Measurements from ENCODE around the gene NPHP4.

Gene NPHP4

GRCh38 chr1:5992026-5992813, at the start of gene NPHP4:
Gene NPHP4 (minus strand): TSS chr1:5992425. CDS start chr1:5986289, 6,136 bp downstream.
- DNase-seq (ENCODE audit: low read depth), result peak; percentile 99
- H3K4me3 ChIP-seq (ENCODE audit: low read depth, low read length), result peak within 1 kb of the TSS; percentile 81

- no peak for DNase-seq (ENCODE audit: low read depth)
- H3K4me3 ChIP-seq (ENCODE audit: low read depth, low read length), result no peak overlapping the region
Observed at GRCh38 chr1:6041432-6042062, 49.3 kb upstream of the NPHP4 start.

GRCh38 chr1:6040861-6041415, 48.7 kb upstream of the NPHP4 start:
- no peak overlapping the region for H3K4me3 ChIP-seq (ENCODE audit: low read depth, low read length)
- no peak for DNase-seq (ENCODE audit: low read depth)

DNA sequence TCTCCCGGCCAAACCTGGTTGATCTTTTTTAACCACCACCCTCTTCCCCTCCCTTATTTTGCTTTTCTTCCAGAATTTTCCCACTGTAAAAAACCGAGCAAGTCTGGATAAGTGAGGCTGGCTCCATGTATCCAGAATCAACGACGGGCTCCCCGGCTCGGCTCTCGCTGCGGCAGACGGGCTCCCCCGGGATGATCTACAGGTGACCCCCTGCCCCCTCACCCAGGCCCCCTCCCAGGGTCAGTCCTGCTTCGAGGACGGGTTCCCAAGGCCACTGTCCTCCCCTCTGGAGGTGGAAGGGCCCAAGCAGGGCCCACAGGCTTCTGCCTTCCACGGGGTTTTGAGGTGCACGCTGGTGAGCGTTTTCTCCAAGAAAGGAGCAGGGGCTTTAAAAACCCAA, 48.2 kb upstream of the NPHP4 start:
- no peak overlapping the region for H3K4me3 ChIP-seq (ENCODE audit: low read depth, low read length)
- DNase-seq (ENCODE audit: low read depth), result no peak

GRCh38 chr1:6039031-6039430, 46.8 kb upstream of the NPHP4 start:
- DNase-seq (ENCODE audit: low read depth), result no peak

DNA sequence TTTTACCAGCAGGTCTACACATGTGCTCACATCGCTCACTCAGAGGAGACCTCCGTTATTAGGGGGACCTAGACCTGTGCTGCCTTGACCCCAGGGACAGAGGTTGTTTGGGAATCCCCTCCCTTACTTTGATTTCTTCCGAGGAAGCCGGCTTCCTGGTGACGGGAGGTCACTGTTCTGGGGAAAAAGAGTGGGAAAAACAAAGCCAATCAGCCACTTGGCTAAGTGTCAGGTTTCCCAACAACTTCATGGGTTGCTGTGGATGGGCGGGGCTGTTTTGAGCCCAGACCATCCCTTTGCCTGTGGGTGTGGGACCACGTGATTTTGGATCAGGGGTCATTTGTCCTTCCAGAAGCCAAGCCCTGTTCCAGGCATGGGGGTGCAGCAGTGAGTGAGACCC, 46.4 kb upstream of the NPHP4 start:
- no peak for DNase-seq (ENCODE audit: low read depth)
- H3K4me3 ChIP-seq (ENCODE audit: low read depth, low read length), result no peak overlapping the region

More at GRCh38 chr1:6039031-6039430, 46.8 kb upstream of the NPHP4 start:
- no peak overlapping the region for H3K4me3 ChIP-seq (ENCODE audit: low read depth, low read length)

DNA sequence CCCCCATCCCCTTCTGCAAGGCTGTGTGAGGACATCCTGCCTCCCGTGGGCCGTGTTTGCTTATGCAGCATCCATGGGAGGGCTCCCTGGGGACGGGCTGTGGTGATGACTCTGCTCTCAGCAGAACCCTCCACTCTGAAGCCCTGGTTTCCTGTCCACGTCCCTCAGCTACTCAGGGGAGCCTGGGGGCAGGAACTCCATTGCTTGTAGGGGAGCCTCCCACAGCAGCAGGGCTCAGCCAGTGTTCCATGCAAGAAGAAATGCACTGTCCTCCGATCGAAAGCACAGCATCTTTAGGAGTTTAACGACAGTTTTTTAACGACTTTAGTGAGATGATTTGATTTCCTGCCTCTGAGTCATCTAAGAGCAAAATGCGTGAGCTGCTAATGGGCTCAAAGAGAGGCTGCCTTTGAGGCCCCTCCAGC, 45.1 kb upstream of the NPHP4 start:
- DNase-seq (ENCODE audit: low read depth), result peak; percentile 78
- H3K4me3 ChIP-seq (ENCODE audit: low read depth, low read length), result no peak overlapping the region

- no peak overlapping the region for H3K4me3 ChIP-seq (ENCODE audit: low read depth, low read length)
- no peak for DNase-seq (ENCODE audit: low read depth)
Observed at GRCh38 chr1:6035719-6036118, 43.5 kb upstream of the NPHP4 start.

GRCh38 chr1:6035303-6035702, 43.1 kb upstream of the NPHP4 start:
- DNase-seq (ENCODE audit: low read depth), result no peak
- no peak overlapping the region for H3K4me3 ChIP-seq (ENCODE audit: low read depth, low read length)

- no peak for DNase-seq (ENCODE audit: low read depth)
- no peak overlapping the region for H3K4me3 ChIP-seq (ENCODE audit: low read depth, low read length)
Observed at GRCh38 chr1:6034750-6035096, 42.5 kb upstream of the NPHP4 start.

- no peak overlapping the region for H3K4me3 ChIP-seq (ENCODE audit: low read depth, low read length)
- DNase-seq (ENCODE audit: low read depth), result no peak
Observed at GRCh38 chr1:6033986-6034749, 41.9 kb upstream of the NPHP4 start.

DNA sequence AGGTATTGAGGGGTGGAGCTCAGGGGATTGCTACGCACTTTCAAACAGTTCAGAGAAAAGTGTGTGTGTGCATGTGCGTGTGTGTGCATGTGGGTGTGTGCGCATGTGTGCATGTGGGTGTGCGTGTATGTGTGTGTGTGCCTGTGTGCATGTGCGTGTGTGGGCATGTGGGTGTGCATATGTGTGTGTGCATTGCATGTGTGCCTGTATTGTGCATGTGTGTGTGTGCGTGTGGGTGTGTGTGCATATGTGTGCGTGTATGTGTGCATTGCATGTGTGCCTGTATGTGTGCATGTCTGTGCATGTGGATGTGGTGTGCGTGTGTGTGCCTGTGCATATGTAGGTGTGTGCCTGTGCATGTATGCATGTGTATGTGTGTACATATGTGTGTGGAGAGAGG, 40.9 kb upstream of the NPHP4 start:
- H3K4me3 ChIP-seq (ENCODE audit: low read depth, low read length), result no peak overlapping the region
- no peak for DNase-seq (ENCODE audit: low read depth)

- no peak overlapping the region for H3K4me3 ChIP-seq (ENCODE audit: low read depth, low read length)
- DNase-seq (ENCODE audit: low read depth), result no peak
Observed at GRCh38 chr1:6030547-6031261, 38.5 kb upstream of the NPHP4 start.

- DNase-seq (ENCODE audit: low read depth), result no peak
- H3K4me3 ChIP-seq (ENCODE audit: low read depth, low read length), result no peak overlapping the region
Observed at GRCh38 chr1:6030132-6030531, 37.9 kb upstream of the NPHP4 start.

GRCh38 chr1:6029351-6029750, 37.1 kb upstream of the NPHP4 start:
- no peak overlapping the region for H3K4me3 ChIP-seq (ENCODE audit: low read depth, low read length)
- DNase-seq (ENCODE audit: low read depth), result no peak

DNA sequence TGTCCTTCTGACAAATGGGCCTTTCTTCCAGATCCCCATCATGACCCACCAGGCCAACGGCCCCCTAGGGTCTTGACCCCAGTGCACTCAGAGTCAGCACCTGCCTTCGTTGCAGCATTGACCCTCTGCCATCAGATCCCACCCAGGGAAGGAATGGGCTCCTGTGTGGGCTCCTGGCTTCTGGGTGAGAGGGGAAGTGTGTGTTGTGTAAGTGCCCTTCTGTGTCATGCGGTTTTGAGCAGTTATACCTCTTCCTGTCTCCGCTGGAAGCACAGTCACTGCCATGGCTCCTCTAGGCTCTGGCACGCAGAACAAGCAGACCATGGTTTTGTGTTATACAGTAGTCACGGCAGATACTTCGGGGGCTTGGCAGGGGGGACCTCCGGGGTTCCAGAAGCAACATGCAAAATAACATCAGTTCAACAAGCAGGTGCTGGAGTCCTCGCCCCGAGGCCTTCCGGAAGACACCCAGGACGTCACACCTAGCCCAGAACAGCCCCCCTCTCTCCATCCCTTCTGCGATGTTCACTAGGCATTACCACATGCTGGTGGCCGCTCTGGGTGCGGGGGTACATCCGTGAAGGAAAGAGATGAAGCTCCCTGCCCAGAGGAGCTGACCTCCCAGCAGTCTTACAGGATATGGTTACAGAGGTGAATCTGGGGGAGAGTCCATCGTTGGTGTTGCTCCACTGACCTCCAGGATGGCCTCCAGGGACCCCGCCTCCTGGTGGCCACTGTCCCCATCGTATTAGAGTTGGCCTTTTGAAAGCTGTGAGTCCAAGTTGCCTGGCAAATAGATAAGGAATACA, 36.0 kb upstream of the NPHP4 start:
- no peak overlapping the region for H3K4me3 ChIP-seq (ENCODE audit: low read depth, low read length)
- no peak for DNase-seq (ENCODE audit: low read depth)

DNA sequence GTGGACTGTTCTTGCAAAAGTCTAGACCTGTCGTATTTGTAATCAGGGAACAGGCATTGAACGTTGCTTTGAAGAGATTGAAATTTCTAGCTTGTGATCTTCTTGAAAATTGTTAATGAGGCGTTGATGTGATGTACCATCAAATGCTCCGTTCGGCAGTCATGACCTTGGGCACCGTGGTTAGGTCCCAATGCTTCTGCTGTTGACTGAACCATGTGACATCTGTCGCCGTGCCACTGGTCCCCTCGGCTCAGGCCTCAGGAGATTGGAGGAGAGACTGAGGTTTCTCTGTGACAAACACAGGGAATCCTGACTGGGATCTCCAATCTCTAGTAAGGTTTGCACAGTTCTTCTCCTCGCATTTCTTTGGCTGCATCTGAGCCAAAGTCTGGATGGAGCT, 35.4 kb upstream of the NPHP4 start:
- no peak overlapping the region for H3K4me3 ChIP-seq (ENCODE audit: low read depth, low read length)
- no peak for DNase-seq (ENCODE audit: low read depth)

- DNase-seq (ENCODE audit: low read depth), result no peak
Observed at GRCh38 chr1:6026095-6026809, 34.0 kb upstream of the NPHP4 start.

More at GRCh38 chr1:6026095-6026809, 34.0 kb upstream of the NPHP4 start:
- no peak overlapping the region for H3K4me3 ChIP-seq (ENCODE audit: low read depth, low read length)
